Panc1 (cell line): ENCODE results near the gene SDSL. TPM values are rescaled to one million over a fixed set of nuclear protein-coding genes. Genes with fewer than 3 reads are reported as not detected.

Experiments used
- ATAC-seq: fragments of 200-7000 bp; cut with Tn5 transposase; 2 replicates; pipeline ENCODE4 v1.9.1; 2020; ENCODE audit warnings: mild to moderate bottlenecking, moderate library complexity
- BruUV-seq: library from RNA; stranded (reverse); fragments of 400-500 nt; replicated peaks from 2 replicates; lab custom pipeline; 2021; lab: Mats Ljungman, UMichigan
- CTCF ChIA-PET: fragments of 300-600 bp; sonication (Branson Sonifier 250); formaldehyde crosslinking; loops from one replicate; lab custom pipeline; 2022; ENCODE audit warnings: antibody characterized with exemption; lab: Charles Lee
- POLR2A ChIA-PET: fragments of 300-600 bp; sonication (Branson Sonifier 250); formaldehyde crosslinking; loops from one replicate; lab custom pipeline; 2022; ENCODE audit warnings: antibody characterized with exemption; lab: Charles Lee
- DNase-seq: peaks from one replicate; pipeline ENCODE4 v3.0.0-alpha.2; 2010; ENCODE audit warnings: low read depth, low spot score
- H3K27ac ChIP-seq: 2 replicates; pipeline ENCODE4 v1.5.1; 2011; ENCODE audit warnings: mild to moderate bottlenecking, low read length, inconsistent platforms
- H3K27me3 ChIP-seq: fragments of 200-500 bp; sonication (Bioruptor generic); 2 replicates; pipeline ENCODE4 v1.6.0; 2014; ENCODE audit warnings: low read length, inconsistent platforms; ENCODE audit not compliant: control insufficient read depth, insufficient read depth
- H3K36me3 ChIP-seq: fragments of 200-500 bp; sonication (Bioruptor generic); 2 replicates; pipeline ENCODE4 v1.5.1; 2014; ENCODE audit warnings: inconsistent platforms, mild to moderate bottlenecking, low read length, moderate library complexity; ENCODE audit not compliant: control insufficient read depth, insufficient read depth
- H3K4me1 ChIP-seq: 2 replicates; pipeline ENCODE4 v1.5.1; 2011; ENCODE audit warnings: inconsistent platforms, mild to moderate bottlenecking, low read length, moderate library complexity; ENCODE audit not compliant: control insufficient read depth, insufficient read depth
- H3K4me3 ChIP-seq, 2 experiments: 2 replicates each; pipeline ENCODE4 v1.5.1; 2011 to 2012; ENCODE audit warnings: low read depth in 2 of 2, low read length in 2 of 2, mild to moderate bottlenecking in 2 of 2, inconsistent platforms in 1 of 2, moderate library complexity in 1 of 2
- H3K9me3 ChIP-seq: fragments of 200-500 bp; sonication (Bioruptor generic); 2 replicates; pipeline ENCODE4 v1.5.1; 2014; ENCODE audit warnings: low read depth, mild to moderate bottlenecking, inconsistent platforms, low read length, moderate library complexity; ENCODE audit not compliant: control insufficient read depth, insufficient read depth
- POLR2AphosphoS5 ChIP-seq: IDR thresholded peaks from 2 replicates; pipeline ENCODE4 v1.6.1; 2012; ENCODE audit warnings: mild to moderate bottlenecking, low read depth, low read length, moderate library complexity
- SIN3A ChIP-seq: IDR thresholded peaks from 2 replicates; pipeline ENCODE4 v1.6.1; 2012; ENCODE audit warnings: low read depth, mild to moderate bottlenecking, low read length, moderate library complexity, borderline replicate concordance; ENCODE audit not compliant: insufficient read depth
- TCF7L2 ChIP-seq: IDR thresholded peaks from 2 replicates; pipeline ENCODE4 v1.6.1; 2011; ENCODE audit warnings: mild to moderate bottlenecking, low read depth, low read length, inconsistent platforms
- in situ Hi-C: cut with HindIII; loops from 2 replicates; pipeline ENCODE4 v1.10.0; 2016; ENCODE audit warnings: low sequenced_read_pairs, low pct_unique_long_range_greater_than_20kb
- intact Hi-C: fragments of 100-400 bp; cut with micrococcal nuclease; formaldehyde crosslinking; loops from one replicate; pipeline ENCODE4 v1.10.0; 2022; ENCODE audit not compliant: unreplicated experiment
- total RNA-seq: library from RNA; stranded (reverse); gene quantifications from one replicate; pipeline ENCODE4 v1.2.1, GENCODE V29; 2021; ENCODE audit not compliant: unreplicated experiment
- TF ChIP-seq, protein P1 (sequence below): fragments of 450-650 bp; IDR thresholded peaks from 2 replicates; pipeline ENCODE4 v1.5.1; 2017; ENCODE audit warnings: mild to moderate bottlenecking
- TF ChIP-seq, protein P2 (sequence below), 2 experiments: IDR thresholded peaks; 2 replicates each; pipeline ENCODE4 v1.6.1; 2011 to 2012; ENCODE audit warnings: low read depth in 2 of 2, control low read depth in 1 of 2, low read length in 1 of 2, mild to moderate bottlenecking in 1 of 2, moderate library complexity in 1 of 2; ENCODE audit not compliant: insufficient read depth in 1 of 2

The SDSL gene
- total RNA-seq, 1 experiment from 2014 or later: 5.8 TPM

DNA sequence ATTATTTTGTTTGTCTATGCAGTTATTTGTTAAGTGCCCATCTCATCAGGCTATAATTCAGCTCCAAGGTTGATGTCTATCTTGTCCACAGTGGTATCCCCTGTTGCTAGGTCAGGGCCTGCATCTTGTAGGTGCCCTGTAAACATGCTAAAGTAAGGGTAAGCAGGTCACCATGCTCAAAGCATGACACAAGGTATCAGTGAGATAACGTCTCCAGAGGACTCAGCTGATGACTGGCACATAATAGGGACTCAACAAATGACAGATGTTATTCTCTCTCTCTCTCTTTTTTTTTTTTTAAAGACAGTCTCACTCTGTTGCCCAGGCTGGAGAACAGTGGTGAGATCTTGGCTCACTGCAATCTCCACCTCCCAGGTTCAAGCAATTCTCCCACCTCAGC, 2.3 kb downstream of the SDSL start:
- TF ChIP-seq TCF7L2 (no peak), SIN3A (no peak), POLR2AphosphoS5 (no peak)
- TF ChIP-seq, protein P1, sequence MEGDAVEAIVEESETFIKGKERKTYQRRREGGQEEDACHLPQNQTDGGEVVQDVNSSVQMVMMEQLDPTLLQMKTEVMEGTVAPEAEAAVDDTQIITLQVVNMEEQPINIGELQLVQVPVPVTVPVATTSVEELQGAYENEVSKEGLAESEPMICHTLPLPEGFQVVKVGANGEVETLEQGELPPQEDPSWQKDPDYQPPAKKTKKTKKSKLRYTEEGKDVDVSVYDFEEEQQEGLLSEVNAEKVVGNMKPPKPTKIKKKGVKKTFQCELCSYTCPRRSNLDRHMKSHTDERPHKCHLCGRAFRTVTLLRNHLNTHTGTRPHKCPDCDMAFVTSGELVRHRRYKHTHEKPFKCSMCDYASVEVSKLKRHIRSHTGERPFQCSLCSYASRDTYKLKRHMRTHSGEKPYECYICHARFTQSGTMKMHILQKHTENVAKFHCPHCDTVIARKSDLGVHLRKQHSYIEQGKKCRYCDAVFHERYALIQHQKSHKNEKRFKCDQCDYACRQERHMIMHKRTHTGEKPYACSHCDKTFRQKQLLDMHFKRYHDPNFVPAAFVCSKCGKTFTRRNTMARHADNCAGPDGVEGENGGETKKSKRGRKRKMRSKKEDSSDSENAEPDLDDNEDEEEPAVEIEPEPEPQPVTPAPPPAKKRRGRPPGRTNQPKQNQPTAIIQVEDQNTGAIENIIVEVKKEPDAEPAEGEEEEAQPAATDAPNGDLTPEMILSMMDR: no peak
- TF ChIP-seq, protein P2, sequence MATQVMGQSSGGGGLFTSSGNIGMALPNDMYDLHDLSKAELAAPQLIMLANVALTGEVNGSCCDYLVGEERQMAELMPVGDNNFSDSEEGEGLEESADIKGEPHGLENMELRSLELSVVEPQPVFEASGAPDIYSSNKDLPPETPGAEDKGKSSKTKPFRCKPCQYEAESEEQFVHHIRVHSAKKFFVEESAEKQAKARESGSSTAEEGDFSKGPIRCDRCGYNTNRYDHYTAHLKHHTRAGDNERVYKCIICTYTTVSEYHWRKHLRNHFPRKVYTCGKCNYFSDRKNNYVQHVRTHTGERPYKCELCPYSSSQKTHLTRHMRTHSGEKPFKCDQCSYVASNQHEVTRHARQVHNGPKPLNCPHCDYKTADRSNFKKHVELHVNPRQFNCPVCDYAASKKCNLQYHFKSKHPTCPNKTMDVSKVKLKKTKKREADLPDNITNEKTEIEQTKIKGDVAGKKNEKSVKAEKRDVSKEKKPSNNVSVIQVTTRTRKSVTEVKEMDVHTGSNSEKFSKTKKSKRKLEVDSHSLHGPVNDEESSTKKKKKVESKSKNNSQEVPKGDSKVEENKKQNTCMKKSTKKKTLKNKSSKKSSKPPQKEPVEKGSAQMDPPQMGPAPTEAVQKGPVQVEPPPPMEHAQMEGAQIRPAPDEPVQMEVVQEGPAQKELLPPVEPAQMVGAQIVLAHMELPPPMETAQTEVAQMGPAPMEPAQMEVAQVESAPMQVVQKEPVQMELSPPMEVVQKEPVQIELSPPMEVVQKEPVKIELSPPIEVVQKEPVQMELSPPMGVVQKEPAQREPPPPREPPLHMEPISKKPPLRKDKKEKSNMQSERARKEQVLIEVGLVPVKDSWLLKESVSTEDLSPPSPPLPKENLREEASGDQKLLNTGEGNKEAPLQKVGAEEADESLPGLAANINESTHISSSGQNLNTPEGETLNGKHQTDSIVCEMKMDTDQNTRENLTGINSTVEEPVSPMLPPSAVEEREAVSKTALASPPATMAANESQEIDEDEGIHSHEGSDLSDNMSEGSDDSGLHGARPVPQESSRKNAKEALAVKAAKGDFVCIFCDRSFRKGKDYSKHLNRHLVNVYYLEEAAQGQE (IDR thresholded peaks at IDR 0.05; ENCODE audit: insufficient read depth in 1 of 2, low read depth in 2 of 2, low read length in 1 of 2): no peak
- no peaks in the 10 kb centered on the region for H3K27me3 ChIP-seq
- H3K9me3 ChIP-seq: no peaks in the 10 kb centered on the region
- no peak for DNase-seq
- H3K27ac ChIP-seq: no peak overlapping the region
- in situ Hi-C loops (no loop called here), intact Hi-C loops (no loop called here)
- no peak for ATAC-seq
- no peaks in the 10 kb centered on the region; the same call in 1 of the 2 replicates for H3K36me3 ChIP-seq
- H3K4me3 ChIP-seq: no peak overlapping the region
- ChIA-PET POLR2A (no interaction called here), CTCF (interaction anchor here (0.6 to 0.7 kb wide), 2 partner anchors 22 to 1902 kb away, joined by 3 to 4 read pairs; no protein-coding TSS in a partner anchor)
- BruUV-seq: no TSS peak
- no peaks in the 10 kb centered on the region; the same call in 1 of the 2 replicates for H3K4me1 ChIP-seq

- Histone ChIP-seq H3K27ac (no peak overlapping the region), H3K4me3 (no peak overlapping the region), H3K4me1 (no peaks in the 10 kb centered on the region; the same call in 1 of the 2 replicates), H3K36me3 (no peaks in the 10 kb centered on the region; the same call in 1 of the 2 replicates), H3K9me3 (no peaks in the 10 kb centered on the region), H3K27me3 (no peaks in the 10 kb centered on the region)
- ChIA-PET CTCF (interaction anchor here (0.6 to 1.0 kb wide), 8 partner anchors 12 to 1901 kb away, joined by 3 to 9 read pairs (median 4); no protein-coding TSS in a partner anchor), POLR2A (interaction anchor here (1.2 kb wide), 1 partner anchor 98 kb away, joined by 3 read pairs; no protein-coding TSS in a partner anchor)
- in situ Hi-C loops: no loop called here
- BruUV-seq: no TSS peak
- ATAC-seq: peak; percentile 74
- TF ChIP-seq POLR2AphosphoS5: no peak
- TF ChIP-seq, protein P1: peak; percentile 98
- intact Hi-C loops: loop anchor here (1.0 kb wide), 1 partner anchor 113 kb away; no protein-coding TSS in a partner anchor
- no peak for DNase-seq
Measured at GRCh38 chr12:113424915-113425823, 3.0 kb downstream of the SDSL start.
